WTC11 (cell line): Measurements from ENCODE around the gene STAB1. TPM values are rescaled to one million over a fixed set of nuclear protein-coding genes. Genes with fewer than 3 reads are reported as not detected.

Experiments used
- ATAC-seq: fragments of 200-7000 bp; cut with Tn5 transposase; 2 replicates; pipeline ENCODE4 v1.10.0; 2021; ENCODE audit warnings: mild to moderate bottlenecking, moderate library complexity
- CTCF ChIA-PET: fragments of 300-600 bp; sonication (Branson Sonifier 250); formaldehyde crosslinking; loops from one replicate; lab custom pipeline; 2021; ENCODE audit warnings: antibody characterized with exemption; lab: Charles Lee
- POLR2A ChIA-PET: fragments of 350-600 bp; sonication (Branson Sonifier 250); formaldehyde crosslinking; loops from one replicate; lab custom pipeline; 2021; ENCODE audit warnings: antibody characterized with exemption; lab: Charles Lee
- DNase-seq: peaks from one replicate; pipeline ENCODE4 v3.0.0; 2021; ENCODE audit warnings: low spot score
- H3K27ac Mint-ChIP-seq: 2 replicates; pipeline ENCODE4 v1.8.0; 2021; ENCODE audit warnings: mixed read lengths
- H3K27me3 Mint-ChIP-seq: 2 replicates; pipeline ENCODE4 v1.8.0; 2021; ENCODE audit warnings: low read depth, mild to moderate bottlenecking, moderate library complexity, mixed read lengths
- H3K36me3 Mint-ChIP-seq: 2 replicates; pipeline ENCODE4 v1.8.0; 2021; ENCODE audit warnings: mixed read lengths
- H3K4me1 Mint-ChIP-seq: 2 replicates; pipeline ENCODE4 v1.8.0; 2022; ENCODE audit warnings: mixed read lengths
- H3K4me3 Mint-ChIP-seq: 2 replicates; pipeline ENCODE4 v1.8.0; 2021; ENCODE audit warnings: mild to moderate bottlenecking, moderate library complexity, mixed read lengths
- H3K9me3 Mint-ChIP-seq: 2 replicates; pipeline ENCODE4 v1.8.0; 2021; ENCODE audit warnings: mixed read lengths
- ATF2 ChIP-seq: sonication (generic); formaldehyde crosslinking; IDR thresholded peaks from 2 replicates; pipeline ENCODE4 v1.8.1; 2022; ENCODE audit warnings: low read depth, missing genetic modification reagents, borderline replicate concordance
- ATF6 ChIP-seq: sonication (generic); formaldehyde crosslinking; IDR thresholded peaks from 2 replicates; pipeline ENCODE4 v1.8.1; 2023; ENCODE audit warnings: mild to moderate bottlenecking, missing genetic modification reagents
- CREM ChIP-seq: sonication (generic); formaldehyde crosslinking; IDR thresholded peaks from 2 replicates; pipeline ENCODE4 v1.8.1; 2022; ENCODE audit warnings: mild to moderate bottlenecking, missing genetic modification reagents, moderate library complexity
- EMX1 ChIP-seq: fragments of 250-450 bp; sonication (Bioruptor Pico); IDR thresholded peaks from 2 replicates; pipeline ENCODE4 v1.8.0; 2021; ENCODE audit warnings: mild to moderate bottlenecking
- ETV6 ChIP-seq: sonication (generic); formaldehyde crosslinking; IDR thresholded peaks from 2 replicates; pipeline ENCODE4 v1.8.1; 2022; ENCODE audit warnings: mild to moderate bottlenecking, missing genetic modification reagents
- GABPB1 ChIP-seq: sonication (generic); formaldehyde crosslinking; IDR thresholded peaks from 2 replicates; pipeline ENCODE4 v1.8.1; 2023; ENCODE audit warnings: mild to moderate bottlenecking, missing genetic modification reagents
- KAT7 ChIP-seq: sonication (generic); formaldehyde crosslinking; IDR thresholded peaks from 2 replicates; pipeline ENCODE4 v1.8.1; 2023; ENCODE audit warnings: missing genetic modification reagents, mild to moderate bottlenecking, borderline replicate concordance
- MLX ChIP-seq: sonication (generic); formaldehyde crosslinking; IDR thresholded peaks from 2 replicates; pipeline ENCODE4 v1.8.1; 2023; ENCODE audit warnings: mild to moderate bottlenecking, missing genetic modification reagents, moderate library complexity
- NR2C2 ChIP-seq: sonication (generic); formaldehyde crosslinking; IDR thresholded peaks from 2 replicates; pipeline ENCODE4 v1.8.0; 2022; ENCODE audit warnings: mild to moderate bottlenecking, missing genetic modification reagents
- RORB ChIP-seq: fragments of 250-450 bp; sonication (Bioruptor Pico); IDR thresholded peaks from 2 replicates; pipeline ENCODE4 v1.9.0; 2021; ENCODE audit warnings: mild to moderate bottlenecking
- SMAD3 ChIP-seq: sonication (generic); formaldehyde crosslinking; IDR thresholded peaks from 2 replicates; pipeline ENCODE4 v1.8.0; 2022; ENCODE audit warnings: missing genetic modification reagents, mild to moderate bottlenecking, borderline replicate concordance
- ZNF219 ChIP-seq: sonication (generic); formaldehyde crosslinking; IDR thresholded peaks from 2 replicates; pipeline ENCODE4 v1.8.0; 2023; ENCODE audit warnings: missing genetic modification reagents, mild to moderate bottlenecking, borderline replicate concordance
- ZNF232 ChIP-seq: sonication (generic); formaldehyde crosslinking; IDR thresholded peaks from 2 replicates; pipeline ENCODE4 v1.8.0; 2022; ENCODE audit warnings: mild to moderate bottlenecking, missing genetic modification reagents
- ZNF416 ChIP-seq: fragments of 250-450 bp; sonication (Bioruptor Pico); IDR thresholded peaks from 2 replicates; pipeline ENCODE4 v1.9.0; 2021; ENCODE audit warnings: mild to moderate bottlenecking, inconsistent platforms
- ZNF423 ChIP-seq: fragments of 250-450 bp; sonication (Bioruptor Pico); IDR thresholded peaks from 2 replicates; pipeline ENCODE4 v2.1.2; 2022; ENCODE audit warnings: mild to moderate bottlenecking, moderate library complexity
- ZNF671 ChIP-seq: fragments of 250-450 bp; sonication (Bioruptor Pico); IDR thresholded peaks from 2 replicates; pipeline ENCODE4 v1.8.0; 2021; ENCODE audit warnings: mild to moderate bottlenecking
- total RNA-seq: library from RNA; stranded (reverse); gene quantifications from 3 replicates; pipeline ENCODE4 v1.2.3, GENCODE V29; 2021
- TF ChIP-seq, protein P1 (sequence below): fragments of 200-600 bp; IDR thresholded peaks from 2 replicates; pipeline ENCODE4 v1.8.0; 2022; ENCODE audit warnings: antibody characterized with exemption
- TF ChIP-seq, protein P2 (sequence below): sonication (generic); formaldehyde crosslinking; IDR thresholded peaks from 2 replicates; pipeline ENCODE4 v1.8.1; 2022; ENCODE audit warnings: mild to moderate bottlenecking, moderate library complexity, missing genetic modification reagents
- TF ChIP-seq, protein P3 (sequence below): sonication (generic); formaldehyde crosslinking; IDR thresholded peaks from 2 replicates; pipeline ENCODE4 v1.8.0; 2022; ENCODE audit warnings: mild to moderate bottlenecking, missing genetic modification reagents
- TF ChIP-seq, protein P4 (sequence below): sonication (generic); formaldehyde crosslinking; conservative IDR thresholded peaks from 2 replicates; pipeline ENCODE4 v1.8.1; 2023; ENCODE audit warnings: mild to moderate bottlenecking, low read depth, missing genetic modification reagents, moderate library complexity
- TF ChIP-seq, protein P5 (sequence below): sonication (generic); formaldehyde crosslinking; IDR thresholded peaks from 2 replicates; pipeline ENCODE4 v1.8.0; 2022; ENCODE audit warnings: mild to moderate bottlenecking, missing genetic modification reagents
- TF ChIP-seq, protein P6 (sequence below): sonication (generic); formaldehyde crosslinking; IDR thresholded peaks from 2 replicates; pipeline ENCODE4 v1.8.1; 2023; ENCODE audit warnings: mild to moderate bottlenecking, moderate library complexity, missing genetic modification reagents

The STAB1 gene
- total RNA-seq, 1 experiment from 2014 or later: 1.9 TPM

GRCh38 chr3:52536369-52537164 lies 41.4 kb downstream of the STAB1 start, which contains the start of gene UQCC5:
UQCC5 (plus strand) TSS chr3:52536605; CDS start chr3:52536756, 151 bp downstream.
- CTCF ChIA-PET: interaction anchor here (0.7 to 1.4 kb wide), 9 partner anchors 17 to 256 kb away, joined by 3 to 7 read pairs (median 3); no protein-coding TSS in a partner anchor
- Mint-ChIP-seq H3K27me3 (no peaks in the 10 kb centered on the region), H3K36me3 (peaks cover 15% of the 10 kb centered on the region), H3K4me3 (peak within 1 kb of the TSS; percentile 98), H3K4me1 (peaks cover 51% of the 10 kb centered on the region), H3K9me3 (no peaks in the 10 kb centered on the region), H3K27ac (peak within 1 kb of the TSS; percentile 99)
- DNase-seq (peak; percentile 98), ATAC-seq (peak; percentile 86)
- POLR2A ChIA-PET: interaction anchor here (0.6 to 1.0 kb wide), 3 partner anchors 17 to 219 kb away, joined by 3 to 4 read pairs (median 3); no protein-coding TSS in a partner anchor
- TF ChIP-seq, protein P1, sequence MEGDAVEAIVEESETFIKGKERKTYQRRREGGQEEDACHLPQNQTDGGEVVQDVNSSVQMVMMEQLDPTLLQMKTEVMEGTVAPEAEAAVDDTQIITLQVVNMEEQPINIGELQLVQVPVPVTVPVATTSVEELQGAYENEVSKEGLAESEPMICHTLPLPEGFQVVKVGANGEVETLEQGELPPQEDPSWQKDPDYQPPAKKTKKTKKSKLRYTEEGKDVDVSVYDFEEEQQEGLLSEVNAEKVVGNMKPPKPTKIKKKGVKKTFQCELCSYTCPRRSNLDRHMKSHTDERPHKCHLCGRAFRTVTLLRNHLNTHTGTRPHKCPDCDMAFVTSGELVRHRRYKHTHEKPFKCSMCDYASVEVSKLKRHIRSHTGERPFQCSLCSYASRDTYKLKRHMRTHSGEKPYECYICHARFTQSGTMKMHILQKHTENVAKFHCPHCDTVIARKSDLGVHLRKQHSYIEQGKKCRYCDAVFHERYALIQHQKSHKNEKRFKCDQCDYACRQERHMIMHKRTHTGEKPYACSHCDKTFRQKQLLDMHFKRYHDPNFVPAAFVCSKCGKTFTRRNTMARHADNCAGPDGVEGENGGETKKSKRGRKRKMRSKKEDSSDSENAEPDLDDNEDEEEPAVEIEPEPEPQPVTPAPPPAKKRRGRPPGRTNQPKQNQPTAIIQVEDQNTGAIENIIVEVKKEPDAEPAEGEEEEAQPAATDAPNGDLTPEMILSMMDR: no peak
- TF ChIP-seq ATF6 (CRISPR knock-in tag) (no peak), ZNF423 (CRISPR knock-in tag) (no peak), ETV6 (CRISPR knock-in tag) (peak; percentile 97), ZNF219 (CRISPR knock-in tag) (no peak), ATF2 (CRISPR knock-in tag) (no peak), KAT7 (CRISPR knock-in tag) (0 out of 2 replicates have a peak, but pooled peaks have one; percentile 34), EMX1 (CRISPR knock-in tag) (0 out of 2 replicates have a peak, but pooled peaks have one; percentile 47), GABPB1 (CRISPR knock-in tag) (peak; percentile 55), ZNF671 (no peak), MLX (CRISPR knock-in tag) (no peak), NR2C2 (CRISPR knock-in tag) (no peak), SMAD3 (CRISPR knock-in tag) (peak; percentile 95), ZNF416 (CRISPR knock-in tag) (0 out of 2 replicates have a peak, but pooled peaks have one; percentile 54), RORB (no peak), CREM (no peak), ZNF232 (peak; percentile 89)
- TF ChIP-seq, protein P2, sequence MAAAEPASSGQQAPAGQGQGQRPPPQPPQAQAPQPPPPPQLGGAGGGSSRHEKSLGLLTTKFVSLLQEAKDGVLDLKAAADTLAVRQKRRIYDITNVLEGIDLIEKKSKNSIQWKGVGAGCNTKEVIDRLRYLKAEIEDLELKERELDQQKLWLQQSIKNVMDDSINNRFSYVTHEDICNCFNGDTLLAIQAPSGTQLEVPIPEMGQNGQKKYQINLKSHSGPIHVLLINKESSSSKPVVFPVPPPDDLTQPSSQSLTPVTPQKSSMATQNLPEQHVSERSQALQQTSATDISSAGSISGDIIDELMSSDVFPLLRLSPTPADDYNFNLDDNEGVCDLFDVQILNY (CRISPR knock-in tag): peak; percentile 62; the same call in 1 of the 2 replicates
- TF ChIP-seq, protein P3, sequence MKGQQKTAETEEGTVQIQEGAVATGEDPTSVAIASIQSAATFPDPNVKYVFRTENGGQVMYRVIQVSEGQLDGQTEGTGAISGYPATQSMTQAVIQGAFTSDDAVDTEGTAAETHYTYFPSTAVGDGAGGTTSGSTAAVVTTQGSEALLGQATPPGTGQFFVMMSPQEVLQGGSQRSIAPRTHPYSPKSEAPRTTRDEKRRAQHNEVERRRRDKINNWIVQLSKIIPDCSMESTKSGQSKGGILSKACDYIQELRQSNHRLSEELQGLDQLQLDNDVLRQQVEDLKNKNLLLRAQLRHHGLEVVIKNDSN (CRISPR knock-in tag): peak; percentile 94
- TF ChIP-seq, protein P4, sequence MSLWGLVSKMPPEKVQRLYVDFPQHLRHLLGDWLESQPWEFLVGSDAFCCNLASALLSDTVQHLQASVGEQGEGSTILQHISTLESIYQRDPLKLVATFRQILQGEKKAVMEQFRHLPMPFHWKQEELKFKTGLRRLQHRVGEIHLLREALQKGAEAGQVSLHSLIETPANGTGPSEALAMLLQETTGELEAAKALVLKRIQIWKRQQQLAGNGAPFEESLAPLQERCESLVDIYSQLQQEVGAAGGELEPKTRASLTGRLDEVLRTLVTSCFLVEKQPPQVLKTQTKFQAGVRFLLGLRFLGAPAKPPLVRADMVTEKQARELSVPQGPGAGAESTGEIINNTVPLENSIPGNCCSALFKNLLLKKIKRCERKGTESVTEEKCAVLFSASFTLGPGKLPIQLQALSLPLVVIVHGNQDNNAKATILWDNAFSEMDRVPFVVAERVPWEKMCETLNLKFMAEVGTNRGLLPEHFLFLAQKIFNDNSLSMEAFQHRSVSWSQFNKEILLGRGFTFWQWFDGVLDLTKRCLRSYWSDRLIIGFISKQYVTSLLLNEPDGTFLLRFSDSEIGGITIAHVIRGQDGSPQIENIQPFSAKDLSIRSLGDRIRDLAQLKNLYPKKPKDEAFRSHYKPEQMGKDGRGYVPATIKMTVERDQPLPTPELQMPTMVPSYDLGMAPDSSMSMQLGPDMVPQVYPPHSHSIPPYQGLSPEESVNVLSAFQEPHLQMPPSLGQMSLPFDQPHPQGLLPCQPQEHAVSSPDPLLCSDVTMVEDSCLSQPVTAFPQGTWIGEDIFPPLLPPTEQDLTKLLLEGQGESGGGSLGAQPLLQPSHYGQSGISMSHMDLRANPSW (CRISPR knock-in tag): 0 out of 2 replicates have a peak, but pooled peaks have one; percentile 51
- TF ChIP-seq, protein P5, sequence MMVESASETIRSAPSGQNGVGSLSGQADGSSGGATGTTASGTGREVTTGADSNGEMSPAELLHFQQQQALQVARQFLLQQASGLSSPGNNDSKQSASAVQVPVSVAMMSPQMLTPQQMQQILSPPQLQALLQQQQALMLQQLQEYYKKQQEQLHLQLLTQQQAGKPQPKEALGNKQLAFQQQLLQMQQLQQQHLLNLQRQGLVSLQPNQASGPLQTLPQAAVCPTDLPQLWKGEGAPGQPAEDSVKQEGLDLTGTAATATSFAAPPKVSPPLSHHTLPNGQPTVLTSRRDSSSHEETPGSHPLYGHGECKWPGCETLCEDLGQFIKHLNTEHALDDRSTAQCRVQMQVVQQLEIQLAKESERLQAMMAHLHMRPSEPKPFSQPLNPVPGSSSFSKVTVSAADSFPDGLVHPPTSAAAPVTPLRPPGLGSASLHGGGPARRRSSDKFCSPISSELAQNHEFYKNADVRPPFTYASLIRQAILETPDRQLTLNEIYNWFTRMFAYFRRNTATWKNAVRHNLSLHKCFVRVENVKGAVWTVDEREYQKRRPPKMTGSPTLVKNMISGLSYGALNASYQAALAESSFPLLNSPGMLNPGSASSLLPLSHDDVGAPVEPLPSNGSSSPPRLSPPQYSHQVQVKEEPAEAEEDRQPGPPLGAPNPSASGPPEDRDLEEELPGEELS: peak; percentile 87
- TF ChIP-seq, protein P6, sequence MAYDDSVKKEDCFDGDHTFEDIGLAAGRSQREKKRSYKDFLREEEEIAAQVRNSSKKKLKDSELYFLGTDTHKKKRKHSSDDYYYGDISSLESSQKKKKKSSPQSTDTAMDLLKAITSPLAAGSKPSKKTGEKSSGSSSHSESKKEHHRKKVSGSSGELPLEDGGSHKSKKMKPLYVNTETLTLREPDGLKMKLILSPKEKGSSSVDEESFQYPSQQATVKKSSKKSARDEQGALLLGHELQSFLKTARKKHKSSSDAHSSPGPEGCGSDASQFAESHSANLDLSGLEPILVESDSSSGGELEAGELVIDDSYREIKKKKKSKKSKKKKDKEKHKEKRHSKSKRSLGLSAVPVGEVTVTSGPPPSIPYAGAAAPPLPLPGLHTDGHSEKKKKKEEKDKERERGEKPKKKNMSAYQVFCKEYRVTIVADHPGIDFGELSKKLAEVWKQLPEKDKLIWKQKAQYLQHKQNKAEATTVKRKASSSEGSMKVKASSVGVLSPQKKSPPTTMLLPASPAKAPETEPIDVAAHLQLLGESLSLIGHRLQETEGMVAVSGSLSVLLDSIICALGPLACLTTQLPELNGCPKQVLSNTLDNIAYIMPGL (CRISPR knock-in tag): peak; percentile 80
